Gastrocnemius medialis (tissue), 4 donors: ENCODE results near the gene VSTM2B. TPM values are rescaled to one million over a fixed set of nuclear protein-coding genes. Genes with fewer than 3 reads are reported as not detected.

ENCODE experiments used
- ATAC-seq, 2 donors: fragments of 150-250 bp; one replicate each; pipeline ENCODE4 v1.9.1; 2016
- DNase-seq, 2 donors: peaks; one replicate each; pipeline ENCODE4 v3.0.0-alpha.2; 2019
- H3K27ac ChIP-seq, 4 donors: fragments of 200-600 bp; sonication (generic); 1 replicate in 1 of 4; 2 replicates in 3 of 4; pipeline ENCODE4 v1.5.1; 2016 to 2018; ENCODE audit warnings: mild to moderate bottlenecking in 2 of 4, moderate library complexity in 1 of 4
- H3K27me3 ChIP-seq, 3 donors: fragments of 200-600 bp; sonication (generic) in 2 of 3; 1 replicate in 1 of 3; 2 replicates in 2 of 3; pipeline versions ENCODE4 v1.5.1 to v1.6.0; 2016 to 2019; ENCODE audit warnings: mild to moderate bottlenecking in 1 of 3, moderate library complexity in 1 of 3
- H3K36me3 ChIP-seq, 2 donors: fragments of 200-600 bp; sonication (generic) in 1 of 2; one replicate each; pipeline ENCODE4 v1.5.1; 2017 to 2018
- H3K4me1 ChIP-seq, 2 donors: fragments of 200-600 bp; sonication (generic) in 1 of 2; one replicate each; pipeline ENCODE4 v1.5.1; 2016 to 2017; ENCODE audit warnings: mild to moderate bottlenecking in 2 of 2
- H3K4me3 ChIP-seq, 4 donors: fragments of 200-600 bp; sonication (generic) in 3 of 4; 1 replicate in 1 of 4; 2 replicates in 3 of 4; pipeline ENCODE4 v1.5.1; 2016 to 2019; ENCODE audit warnings: mild to moderate bottlenecking in 2 of 4
- H3K9me3 ChIP-seq, 3 donors: fragments of 200-600 bp; sonication (generic) in 2 of 3; 1 replicate in 1 of 3; 2 replicates in 2 of 3; pipeline ENCODE4 v1.5.1; 2016 to 2019
- POLR2A ChIP-seq, 2 donors: fragments of 450-650 bp; IDR thresholded peaks; one replicate each; pipeline ENCODE4 v1.6.1; 2017; ENCODE audit warnings: antibody characterized with exemption in 2 of 2, mild to moderate bottlenecking in 2 of 2, moderate library complexity in 2 of 2
- in situ Hi-C, 4 donors: fragments of 200-750 bp; cut with MboI; loops; one replicate each; pipeline versions ENCODE4 v1.15.0 to v1.8.0; 2017; ENCODE audit warnings: low sequenced_read_pairs in 4 of 4
- intact Hi-C: fragments of 100-400 bp; cut with DNase I; formaldehyde crosslinking; loops from one replicate; pipeline ENCODE4 v1.15.1; 2023; ENCODE audit warnings: low total_unique reads
- total RNA-seq, 4 donors: library from RNA; depleted of rRNA; stranded (reverse); fragments of >200 nt; gene quantifications; one replicate each; pipeline versions ENCODE4 v1.1.0 to v1.2.3, GENCODE V29; 2016
- TF ChIP-seq, protein P1 (sequence below), 5 experiments: fragments of 450-650 bp in 3 of 5; fragments of 200-600 bp in 2 of 5; sonication (generic) in 2 of 5; IDR thresholded peaks in 4 of 5; conservative IDR thresholded peaks in 1 of 5; 1 replicate in 4 of 5; 2 replicates in 1 of 5; pipeline ENCODE4 v1.5.1; 2016 to 2019; ENCODE audit warnings: antibody characterized with exemption in 5 of 5, mild to moderate bottlenecking in 3 of 5, moderate library complexity in 3 of 5

VSTM2B gene
- total RNA-seq, 4 donors from 2014 or later, result not detected

DNA sequence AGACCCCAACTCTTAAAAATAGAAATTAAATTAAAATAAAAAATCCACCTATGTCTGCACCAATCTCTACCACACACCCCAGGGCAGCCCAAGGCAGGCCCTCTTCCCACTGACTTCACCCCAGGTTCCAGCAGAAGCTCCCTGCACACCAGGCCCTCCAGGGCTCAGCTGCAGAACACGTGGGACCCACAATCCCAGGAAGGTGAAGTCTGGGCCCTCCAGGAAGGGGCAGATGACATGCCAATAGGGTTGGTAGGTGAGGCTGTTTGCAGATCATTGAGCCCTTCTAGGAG is 19.2 kb upstream of the VSTM2B start:
- in situ Hi-C loops, result no loop called here
- Histone ChIP-seq H3K27ac (no peak overlapping the region), H3K36me3 (no peaks in the 10 kb centered on the region), H3K27me3 (peaks cover 0 to 9% (median 3%) of the 10 kb centered on the region in 3 donors), H3K4me3 (no peak overlapping the region), H3K4me1 (no peaks in the 10 kb centered on the region), H3K9me3 (no peaks in the 10 kb centered on the region)
- ATAC-seq (no peak), DNase-seq (no peak)
- TF ChIP-seq, protein P1, sequence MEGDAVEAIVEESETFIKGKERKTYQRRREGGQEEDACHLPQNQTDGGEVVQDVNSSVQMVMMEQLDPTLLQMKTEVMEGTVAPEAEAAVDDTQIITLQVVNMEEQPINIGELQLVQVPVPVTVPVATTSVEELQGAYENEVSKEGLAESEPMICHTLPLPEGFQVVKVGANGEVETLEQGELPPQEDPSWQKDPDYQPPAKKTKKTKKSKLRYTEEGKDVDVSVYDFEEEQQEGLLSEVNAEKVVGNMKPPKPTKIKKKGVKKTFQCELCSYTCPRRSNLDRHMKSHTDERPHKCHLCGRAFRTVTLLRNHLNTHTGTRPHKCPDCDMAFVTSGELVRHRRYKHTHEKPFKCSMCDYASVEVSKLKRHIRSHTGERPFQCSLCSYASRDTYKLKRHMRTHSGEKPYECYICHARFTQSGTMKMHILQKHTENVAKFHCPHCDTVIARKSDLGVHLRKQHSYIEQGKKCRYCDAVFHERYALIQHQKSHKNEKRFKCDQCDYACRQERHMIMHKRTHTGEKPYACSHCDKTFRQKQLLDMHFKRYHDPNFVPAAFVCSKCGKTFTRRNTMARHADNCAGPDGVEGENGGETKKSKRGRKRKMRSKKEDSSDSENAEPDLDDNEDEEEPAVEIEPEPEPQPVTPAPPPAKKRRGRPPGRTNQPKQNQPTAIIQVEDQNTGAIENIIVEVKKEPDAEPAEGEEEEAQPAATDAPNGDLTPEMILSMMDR (IDR thresholded peaks at IDR 0.05 in 4 of 5, conservative IDR thresholded peaks at IDR 0.05 in 1 of 5), result no peak
- no peak for TF ChIP-seq POLR2A (IDR thresholded peaks at IDR 0.05)
- intact Hi-C loops, result no loop called here

DNA sequence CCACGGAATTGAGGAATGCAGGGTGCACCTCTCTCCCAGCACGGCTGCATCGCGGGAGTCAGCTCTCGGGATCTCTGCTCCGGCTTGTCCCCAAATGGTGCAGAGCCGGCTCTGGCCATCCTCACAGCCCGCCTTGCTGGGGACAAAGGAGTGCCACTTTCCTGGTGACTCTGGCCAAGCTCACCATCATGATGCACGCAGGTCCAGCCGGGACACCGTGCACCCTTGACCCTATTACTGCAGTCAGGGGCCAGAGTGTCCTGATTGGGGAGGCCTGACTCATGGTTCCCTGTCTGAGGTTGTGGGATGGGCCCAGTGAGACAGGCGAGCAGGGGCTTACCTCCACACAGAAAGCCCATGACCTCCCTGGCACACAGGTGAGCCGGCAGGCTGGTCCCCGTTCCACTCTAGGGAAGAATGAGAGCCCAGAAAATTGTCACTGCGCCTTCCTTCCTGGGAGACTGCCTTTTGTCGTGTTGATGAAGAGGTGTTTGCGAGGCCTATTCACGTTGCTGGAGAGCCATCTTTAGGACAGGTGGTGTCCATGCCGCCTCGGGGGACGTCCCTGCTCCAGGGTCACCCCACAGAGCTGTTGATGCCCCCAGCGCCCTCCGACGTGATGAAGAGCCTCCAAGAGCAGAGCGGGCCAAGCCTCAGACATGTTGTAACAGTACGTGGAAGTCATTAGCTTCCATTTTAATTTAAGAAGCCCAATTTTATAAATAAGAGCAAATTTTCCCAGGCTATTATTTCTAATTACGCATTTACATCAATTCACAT is 18.5 kb upstream of the VSTM2B start:
- TF ChIP-seq, protein P1 (IDR thresholded peaks at IDR 0.05 in 4 of 5, conservative IDR thresholded peaks at IDR 0.05 in 1 of 5), result no peak
- TF ChIP-seq POLR2A (IDR thresholded peaks at IDR 0.05), result no peak
- ATAC-seq (no peak), DNase-seq (no peak)
- in situ Hi-C loops, result no loop called here
- Histone ChIP-seq H3K36me3 (no peaks in the 10 kb centered on the region), H3K4me1 (no peaks in the 10 kb centered on the region), H3K4me3 (no peak overlapping the region), H3K27ac (no peak overlapping the region), H3K9me3 (no peaks in the 10 kb centered on the region), H3K27me3 (peaks cover 0 to 9% (median 3%) of the 10 kb centered on the region in 3 donors)
- intact Hi-C loops, result no loop called here

DNA sequence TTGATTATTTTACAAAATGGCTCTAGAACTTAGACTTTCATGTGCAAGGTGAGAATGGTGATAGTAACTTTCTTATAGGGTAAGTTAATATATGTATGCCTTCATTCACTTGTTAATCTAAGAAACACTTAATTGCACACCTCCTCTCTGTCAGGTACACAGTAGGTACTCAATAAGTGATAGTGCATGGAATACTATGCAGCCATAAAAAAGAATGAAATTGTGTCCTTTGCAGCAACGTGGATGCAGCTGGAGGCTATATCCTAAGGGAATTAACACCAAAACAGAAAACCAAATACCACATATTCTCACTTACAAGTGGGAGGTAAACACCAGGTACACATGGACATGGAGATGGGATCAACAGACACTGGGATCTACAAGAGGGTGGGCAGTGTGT is 17.6 kb upstream of the VSTM2B start:
- no peak overlapping the region for H3K27ac ChIP-seq
- H3K4me3 ChIP-seq, result no peak overlapping the region
- no peaks in the 10 kb centered on the region for H3K36me3 ChIP-seq
- H3K4me1 ChIP-seq, result no peaks in the 10 kb centered on the region
- intact Hi-C loops (no loop called here), in situ Hi-C loops (no loop called here)
- peaks cover 0 to 9% (median 3%) of the 10 kb centered on the region in 3 donors for H3K27me3 ChIP-seq
- TF ChIP-seq, protein P1 (IDR thresholded peaks at IDR 0.05 in 4 of 5, conservative IDR thresholded peaks at IDR 0.05 in 1 of 5), result no peak
- no peak for TF ChIP-seq POLR2A (IDR thresholded peaks at IDR 0.05)
- DNase-seq (no peak), ATAC-seq (no peak)
- no peaks in the 10 kb centered on the region for H3K9me3 ChIP-seq

DNA sequence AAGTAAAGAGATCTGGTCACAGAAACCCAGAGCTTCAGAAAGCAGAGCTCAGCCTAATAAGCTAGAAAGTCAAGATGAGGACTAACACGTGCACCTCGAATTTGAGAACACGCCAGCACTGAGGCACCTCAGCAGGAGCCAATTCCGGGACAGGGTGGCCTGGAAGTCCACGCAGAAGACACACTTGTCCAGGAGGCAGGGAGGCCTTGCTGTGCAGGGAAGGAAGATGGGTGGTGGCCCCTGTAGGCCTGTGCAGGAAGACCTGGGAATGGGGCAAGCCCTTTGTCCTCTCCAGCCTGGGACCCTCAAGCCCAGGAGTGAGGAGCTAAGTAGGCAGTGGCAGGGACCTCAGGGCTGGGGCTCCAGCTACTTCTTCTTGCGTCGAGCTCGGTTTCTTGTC is 16.3 kb upstream of the VSTM2B start:
- ATAC-seq, result no peak
- H3K4me1 ChIP-seq, result no peaks in the 10 kb centered on the region

More for the DNA sequence above, 16.3 kb upstream of the VSTM2B start:
- H3K9me3 ChIP-seq, result no peaks in the 10 kb centered on the region
- no peak for TF ChIP-seq POLR2A (IDR thresholded peaks at IDR 0.05)
- TF ChIP-seq, protein P1 (IDR thresholded peaks at IDR 0.05 in 4 of 5, conservative IDR thresholded peaks at IDR 0.05 in 1 of 5), result no peak
- intact Hi-C loops, result no loop called here
- H3K36me3 ChIP-seq, result no peaks in the 10 kb centered on the region
- in situ Hi-C loops, result no loop called here
- DNase-seq, result no peak
- peaks cover 0 to 9% (median 3%) of the 10 kb centered on the region in 3 donors for H3K27me3 ChIP-seq
- no peak overlapping the region for H3K4me3 ChIP-seq
- no peak overlapping the region for H3K27ac ChIP-seq
